Fibroblast of lung (primary cell): ENCODE measurements around the gene LRRC26.

Experiments
- EZH2 ChIP-seq: IDR thresholded peaks from 2 replicates; pipeline ENCODE4 v1.5.1; 2012; ENCODE audit warnings: low read length, control low read depth, mild to moderate bottlenecking; ENCODE audit errors: missing control alignments
- TF ChIP-seq, protein P1 (sequence below), 2 donors: IDR thresholded peaks in 1 of 2; conservative IDR thresholded peaks in 1 of 2; 1 replicate in 1 of 2; 2 replicates in 1 of 2; pipeline ENCODE4 v1.5.1; 2011 to 2012; ENCODE audit warnings: low read length in 2 of 2, control low read depth in 1 of 2, inconsistent platforms in 1 of 2, low read depth in 1 of 2, mild to moderate bottlenecking in 1 of 2

- TF ChIP-seq, protein P1, sequence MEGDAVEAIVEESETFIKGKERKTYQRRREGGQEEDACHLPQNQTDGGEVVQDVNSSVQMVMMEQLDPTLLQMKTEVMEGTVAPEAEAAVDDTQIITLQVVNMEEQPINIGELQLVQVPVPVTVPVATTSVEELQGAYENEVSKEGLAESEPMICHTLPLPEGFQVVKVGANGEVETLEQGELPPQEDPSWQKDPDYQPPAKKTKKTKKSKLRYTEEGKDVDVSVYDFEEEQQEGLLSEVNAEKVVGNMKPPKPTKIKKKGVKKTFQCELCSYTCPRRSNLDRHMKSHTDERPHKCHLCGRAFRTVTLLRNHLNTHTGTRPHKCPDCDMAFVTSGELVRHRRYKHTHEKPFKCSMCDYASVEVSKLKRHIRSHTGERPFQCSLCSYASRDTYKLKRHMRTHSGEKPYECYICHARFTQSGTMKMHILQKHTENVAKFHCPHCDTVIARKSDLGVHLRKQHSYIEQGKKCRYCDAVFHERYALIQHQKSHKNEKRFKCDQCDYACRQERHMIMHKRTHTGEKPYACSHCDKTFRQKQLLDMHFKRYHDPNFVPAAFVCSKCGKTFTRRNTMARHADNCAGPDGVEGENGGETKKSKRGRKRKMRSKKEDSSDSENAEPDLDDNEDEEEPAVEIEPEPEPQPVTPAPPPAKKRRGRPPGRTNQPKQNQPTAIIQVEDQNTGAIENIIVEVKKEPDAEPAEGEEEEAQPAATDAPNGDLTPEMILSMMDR (conservative IDR thresholded peaks at IDR 0.05 in 1 of 2, IDR thresholded peaks at IDR 0.05 in 1 of 2; ENCODE audit: low read depth in 1 of 2, low read length in 2 of 2), result no peak
- TF ChIP-seq EZH2, result no peak
Observed at GRCh38 chr9:137128862-137129455, 40.9 kb downstream of the LRRC26 start.
